Activated CD4-positive, alpha-beta T cell treated with anti-CD3 and anti-CD28 coated beads, Interleukin-2, amount 10 ng/mL, durations not matched to agents 7 days and 5 days (primary cell): ENCODE measurements around the gene RC3H2. TPM values are rescaled to one million over a fixed set of nuclear protein-coding genes. Genes with fewer than 3 reads are reported as not detected.
"Not testable (repeated sequence)": the region's sequence is repeated elsewhere in the genome, so short reads cannot be mapped to it uniquely, and the experiment has no call there.

Experiments
- CTCF ChIA-PET: fragments of 350-600 bp; sonication (Branson Sonifier 250); formaldehyde crosslinking; loops from one replicate; lab custom pipeline; 2021; ENCODE audit warnings: antibody characterized with exemption; lab: Charles Lee
- POLR2A ChIA-PET: fragments of 350-600 bp; sonication (Branson Sonifier 250); formaldehyde crosslinking; loops from one replicate; lab custom pipeline; 2021; ENCODE audit warnings: antibody characterized with exemption; lab: Charles Lee
- DNase-seq: peaks from one replicate; pipeline ENCODE4 v3.0.0-alpha.2; 2020
- H3K27ac Mint-ChIP-seq: one replicate; pipeline ENCODE4 v1.8.0; 2021; ENCODE audit warnings: mild to moderate bottlenecking, moderate library complexity, mixed read lengths
- H3K27me3 Mint-ChIP-seq: one replicate; pipeline ENCODE4 v1.8.0; 2021; ENCODE audit warnings: mixed read lengths
- H3K36me3 Mint-ChIP-seq: one replicate; pipeline ENCODE4 v1.8.0; 2021; ENCODE audit warnings: low read depth, mixed read lengths
- H3K4me1 Mint-ChIP-seq: one replicate; pipeline ENCODE4 v1.8.0; 2021; ENCODE audit warnings: mixed read lengths
- H3K4me3 Mint-ChIP-seq: one replicate; pipeline ENCODE4 v1.8.0; 2021; ENCODE audit warnings: mild to moderate bottlenecking, moderate library complexity, mixed read lengths
- H3K9me3 Mint-ChIP-seq: one replicate; pipeline ENCODE4 v1.8.0; 2021; ENCODE audit warnings: mixed read lengths
- total RNA-seq, 2 experiments: library from RNA; stranded (reverse); gene quantifications; one replicate each; pipeline ENCODE4 v1.2.3, GENCODE V29; 2021

The RC3H2 gene
- total RNA-seq, 2 experiments from 2014 or later: 44.1 to 46.8 TPM

DNA sequence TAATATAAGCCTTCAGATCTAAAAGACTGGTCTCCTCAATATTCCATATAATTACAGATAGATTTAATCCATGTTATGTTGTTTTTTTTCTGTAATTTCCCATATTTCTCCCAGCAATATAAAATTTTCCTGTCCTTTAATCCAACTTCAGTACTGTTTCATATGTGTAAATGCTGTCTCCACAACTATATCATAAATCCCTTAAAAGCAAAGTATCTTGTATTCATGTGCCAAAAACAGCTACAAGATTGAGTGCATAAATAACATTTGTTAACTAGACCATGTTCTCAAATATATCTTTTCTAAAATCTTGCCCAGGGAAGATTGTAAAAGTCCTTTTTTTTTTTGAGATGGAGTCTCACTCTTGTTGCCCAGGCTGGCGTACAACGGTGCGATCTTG lies 41.8 kb downstream of the RC3H2 start:
- ChIA-PET POLR2A (no interaction called here), CTCF (interaction anchor here (0.6 to 1.0 kb wide), 4 partner anchors 20 to 41 kb away, joined by 3 to 4 read pairs (median 3); no protein-coding TSS in a partner anchor)
- no peak overlapping the region for H3K27ac Mint-ChIP-seq
- H3K4me3 Mint-ChIP-seq: no peak overlapping the region
- no peak for DNase-seq
- H3K27me3 Mint-ChIP-seq: no peaks in the 10 kb centered on the region
- H3K9me3 Mint-ChIP-seq: no peaks in the 10 kb centered on the region
- peaks cover 44% of the 10 kb centered on the region for H3K36me3 Mint-ChIP-seq
- peaks cover 2% of the 10 kb centered on the region for H3K4me1 Mint-ChIP-seq

- CTCF ChIA-PET: interaction anchor here (0.7 to 0.9 kb wide), 4 partner anchors 21 to 517 kb away, joined by 3 to 5 read pairs (median 4); no protein-coding TSS in a partner anchor
- no peak for DNase-seq
- Mint-ChIP-seq H3K9me3 (no peaks in the 10 kb centered on the region), H3K36me3 (peaks cover 56% of the 10 kb centered on the region), H3K27ac (no peak overlapping the region), H3K4me3 (no peak overlapping the region), H3K27me3 (no peaks in the 10 kb centered on the region), H3K4me1 (peaks cover 2% of the 10 kb centered on the region)
- POLR2A ChIA-PET: no interaction called here
Measured at GRCh38 chr9:122860319-122861142, 44.6 kb downstream of the RC3H2 start.

DNA sequence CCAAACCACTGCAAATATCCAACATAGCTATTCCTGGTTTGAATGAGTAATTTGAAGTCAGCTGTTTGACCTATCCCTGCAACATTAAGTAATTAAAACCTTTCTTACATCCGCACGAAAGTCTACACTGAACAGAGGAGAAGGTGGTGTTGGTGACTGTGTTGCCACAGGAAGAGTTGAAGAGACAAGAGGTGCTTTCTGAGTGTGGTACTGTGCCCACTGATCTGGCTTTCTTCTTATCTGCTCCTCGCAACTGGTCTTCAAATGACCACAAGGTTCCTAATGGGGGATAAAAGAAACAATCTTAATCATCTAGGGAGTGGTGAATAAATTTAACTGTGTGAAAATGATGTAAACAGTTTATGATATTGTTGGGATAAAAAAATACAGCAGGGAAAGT lies 47.3 kb downstream of the RC3H2 start:
- Mint-ChIP-seq H3K27ac (no peak overlapping the region), H3K4me1 (peaks cover 2% of the 10 kb centered on the region), H3K9me3 (no peaks in the 10 kb centered on the region), H3K36me3 (peaks cover 56% of the 10 kb centered on the region), H3K27me3 (no peaks in the 10 kb centered on the region), H3K4me3 (no peak overlapping the region)
- CTCF ChIA-PET: no interaction called here
- POLR2A ChIA-PET: no interaction called here
- no peak for DNase-seq

- H3K9me3 Mint-ChIP-seq, DNase-seq, POLR2A ChIA-PET, H3K27ac Mint-ChIP-seq, CTCF ChIA-PET, H3K4me3 Mint-ChIP-seq, H3K27me3 Mint-ChIP-seq: not testable (repeated sequence)
- Mint-ChIP-seq H3K4me1 (peaks cover 14% of the 10 kb centered on the region), H3K36me3 (peaks cover 59% of the 10 kb centered on the region)
Measured at GRCh38 chr9:122852085-122852786, 52.9 kb downstream of the RC3H2 start.

- no peak overlapping the region for H3K27ac Mint-ChIP-seq
Measured at GRCh38 chr9:122848256-122848943, 56.8 kb downstream of the RC3H2 start.

DNA sequence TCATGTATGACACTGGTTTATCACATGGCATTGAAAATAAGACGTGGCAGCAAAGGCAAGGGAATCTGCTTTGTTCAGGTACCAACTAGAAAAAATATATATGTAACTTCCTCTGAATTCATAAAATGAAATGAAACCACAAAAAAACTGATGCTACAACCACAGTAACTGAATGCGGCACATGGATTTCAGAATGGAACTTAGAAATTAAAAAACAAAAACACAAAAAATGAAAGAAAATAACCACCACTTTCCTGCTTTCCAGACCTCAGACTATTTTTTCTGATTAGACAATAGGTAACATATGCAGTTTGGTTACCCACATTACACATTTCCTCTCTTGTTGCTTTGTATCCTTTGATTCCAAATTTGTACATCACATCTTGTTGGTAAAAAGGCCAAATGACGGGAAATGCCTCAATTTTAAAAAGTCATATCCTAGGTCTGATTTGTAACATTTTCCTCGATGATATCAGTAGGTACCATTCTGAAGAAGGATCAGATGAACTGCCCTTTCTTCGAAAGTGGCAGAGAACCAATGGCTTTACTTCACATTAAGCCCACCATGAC lies 58.7 kb downstream of the RC3H2 start:
- Mint-ChIP-seq H3K9me3 (no peaks in the 10 kb centered on the region), H3K27me3 (no peaks in the 10 kb centered on the region), H3K36me3 (peaks cover 57% of the 10 kb centered on the region), H3K27ac (peak overlapping the region; percentile 77), H3K4me1 (peaks cover 39% of the 10 kb centered on the region), H3K4me3 (peak overlapping the region; percentile 12)
- CTCF ChIA-PET: interaction anchor here (1.3 kb wide), 1 partner anchor 10 kb away, joined by 3 read pairs; no protein-coding TSS in a partner anchor
- POLR2A ChIA-PET: no interaction called here
- DNase-seq: no peak

More at GRCh38 chr9:122848256-122848943, 56.8 kb downstream of the RC3H2 start:
- peaks cover 58% of the 10 kb centered on the region for H3K36me3 Mint-ChIP-seq
- ChIA-PET POLR2A (no interaction called here), CTCF (interaction anchor here (0.9 to 1.0 kb wide), 2 partner anchors 10 to 421 kb away, joined by 3 read pairs; no protein-coding TSS in a partner anchor)
- H3K9me3 Mint-ChIP-seq: no peaks in the 10 kb centered on the region
- H3K4me1 Mint-ChIP-seq: peaks cover 38% of the 10 kb centered on the region
- no peak overlapping the region for H3K4me3 Mint-ChIP-seq
- H3K27me3 Mint-ChIP-seq: no peaks in the 10 kb centered on the region
- no peak for DNase-seq

GRCh38 chr9:122845116-122845515 lies 60.0 kb downstream of the RC3H2 start:
- H3K27me3 Mint-ChIP-seq: no peaks in the 10 kb centered on the region
- ChIA-PET CTCF (no interaction called here), POLR2A (no interaction called here)
- no peaks in the 10 kb centered on the region for H3K9me3 Mint-ChIP-seq
- no peak overlapping the region for H3K27ac Mint-ChIP-seq
- peaks cover 37% of the 10 kb centered on the region for H3K4me1 Mint-ChIP-seq
- peaks cover 46% of the 10 kb centered on the region for H3K36me3 Mint-ChIP-seq
- DNase-seq: no peak
- no peak overlapping the region for H3K4me3 Mint-ChIP-seq

DNA sequence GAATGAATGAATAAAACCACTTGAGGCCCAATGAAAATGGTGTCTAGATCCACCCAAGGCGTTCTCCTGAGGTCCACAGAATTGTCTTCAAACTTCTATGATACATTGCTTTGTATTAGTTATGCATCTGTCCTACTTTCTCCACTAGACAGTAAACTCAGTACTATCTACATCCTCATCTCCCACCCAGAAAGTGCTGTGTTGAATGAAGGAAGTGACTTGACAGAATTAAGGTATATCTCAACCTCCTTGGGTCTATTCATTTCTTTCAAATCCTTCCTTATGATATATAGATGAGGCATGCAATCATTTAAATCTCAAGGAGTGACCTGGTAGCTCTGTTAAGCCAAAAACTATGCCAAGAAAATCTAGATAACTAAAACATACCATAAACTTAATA lies 61.0 kb downstream of the RC3H2 start:
- H3K36me3 Mint-ChIP-seq: peaks cover 37% of the 10 kb centered on the region
- DNase-seq: no peak
- H3K4me3 Mint-ChIP-seq: no peak overlapping the region
- H3K9me3 Mint-ChIP-seq: peaks cover 4% of the 10 kb centered on the region
- ChIA-PET POLR2A (no interaction called here), CTCF (no interaction called here)
- H3K27me3 Mint-ChIP-seq: no peaks in the 10 kb centered on the region
- H3K4me1 Mint-ChIP-seq: peaks cover 33% of the 10 kb centered on the region
- H3K27ac Mint-ChIP-seq: no peak overlapping the region

DNA sequence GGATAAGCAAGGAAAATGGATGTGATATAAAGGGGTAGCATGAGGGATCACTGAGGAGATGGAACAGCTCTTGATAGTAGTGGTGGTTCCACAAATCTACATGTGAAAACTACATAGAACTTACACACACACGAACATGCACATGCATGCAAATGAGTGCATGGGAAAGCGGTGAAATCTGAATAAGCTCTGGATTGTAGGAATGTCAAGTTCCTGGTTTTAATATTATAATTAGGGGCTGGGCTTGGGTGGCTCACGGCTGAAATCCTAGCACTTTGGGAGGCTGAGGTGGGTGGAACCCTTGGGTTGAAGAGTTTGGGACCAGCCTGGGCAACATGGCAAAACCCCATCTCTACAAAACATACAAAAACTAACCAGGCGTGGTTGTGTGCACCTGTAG lies 63.7 kb downstream of the RC3H2 start:
- Mint-ChIP-seq H3K9me3 (peaks cover 4% of the 10 kb centered on the region), H3K27ac (no peak overlapping the region), H3K36me3 (peaks cover 22% of the 10 kb centered on the region), H3K27me3 (no peaks in the 10 kb centered on the region), H3K4me1 (peaks cover 26% of the 10 kb centered on the region), H3K4me3 (no peak overlapping the region)
- DNase-seq: no peak
- ChIA-PET POLR2A (no interaction called here), CTCF (interaction anchor here (0.7 to 1.2 kb wide), 2 partner anchors 12 to 16 kb away, joined by 3 read pairs; no protein-coding TSS in a partner anchor)

DNA sequence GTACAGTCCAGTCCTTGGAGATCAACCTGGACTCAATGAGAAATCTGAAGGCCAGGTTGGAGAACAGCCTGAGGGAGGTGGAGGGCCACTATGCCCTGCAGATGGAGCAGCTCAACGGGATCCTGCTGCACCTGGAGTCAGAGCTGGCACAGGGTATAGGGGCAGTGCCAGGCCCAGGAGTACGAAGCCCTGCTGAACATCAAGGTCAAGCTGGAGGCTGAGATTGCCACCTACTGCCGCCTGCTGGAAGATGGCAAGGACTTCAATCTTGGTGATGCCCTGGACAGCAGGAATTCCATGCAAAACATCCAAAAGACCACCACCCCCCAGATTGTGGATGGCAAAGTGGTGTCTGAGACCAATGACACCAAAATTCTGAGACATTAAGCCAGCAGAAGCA lies 66.7 kb downstream of the RC3H2 start:
- CTCF ChIA-PET: interaction anchor here (1.6 to 1.7 kb wide), 2 partner anchors 9 to 10 kb away, joined by 3 read pairs; no protein-coding TSS in a partner anchor
- H3K27me3 Mint-ChIP-seq, H3K27ac Mint-ChIP-seq, DNase-seq, H3K4me3 Mint-ChIP-seq, H3K36me3 Mint-ChIP-seq, H3K9me3 Mint-ChIP-seq, POLR2A ChIA-PET: not testable (repeated sequence)
- peaks cover 21% of the 10 kb centered on the region for H3K4me1 Mint-ChIP-seq

- POLR2A ChIA-PET: no interaction called here
- no peak overlapping the region for H3K4me3 Mint-ChIP-seq
Measured at GRCh38 chr9:122837266-122837850, 67.8 kb downstream of the RC3H2 start.

GRCh38 chr9:122835313-122835731 lies 69.8 kb downstream of the RC3H2 start:
- CTCF ChIA-PET: interaction anchor here (0.5 to 1.2 kb wide), 6 partner anchors 11 to 1421 kb away, joined by 3 to 4 read pairs (median 3); partner anchors contain the start of gene RC3H2
- peak overlapping the region; percentile 86 for H3K27ac Mint-ChIP-seq
- H3K4me1 Mint-ChIP-seq: peaks cover 22% of the 10 kb centered on the region
- peaks cover 7% of the 10 kb centered on the region for H3K9me3 Mint-ChIP-seq
- no peaks in the 10 kb centered on the region for H3K36me3 Mint-ChIP-seq
- H3K4me3 Mint-ChIP-seq: peak overlapping the region; percentile 41
- DNase-seq: peak; percentile 40
- no peaks in the 10 kb centered on the region for H3K27me3 Mint-ChIP-seq
- POLR2A ChIA-PET: no interaction called here

More at GRCh38 chr9:122837266-122837850, 67.8 kb downstream of the RC3H2 start:
- Mint-ChIP-seq H3K36me3 (no peaks in the 10 kb centered on the region), H3K27me3 (no peaks in the 10 kb centered on the region), H3K9me3 (peaks cover 7% of the 10 kb centered on the region), H3K27ac (no peak overlapping the region), H3K4me1 (peaks cover 19% of the 10 kb centered on the region)
- no peak for DNase-seq
- CTCF ChIA-PET: no interaction called here
